ENCODE measurements around the gene XKR8.
"Not testable (repeated sequence)": the region's sequence is repeated elsewhere in the genome, so short reads cannot be mapped to it uniquely, and the experiment has no call there.

The XKR8 gene

GRCh38 chr1:27990920-27991537, 31.3 kb downstream of the XKR8 start:
- DNase-seq (ENCODE audit: low read depth), result no peak

- no peak for DNase-seq (ENCODE audit: low read depth)
These were observed 32.5 kb downstream of the XKR8 start for GRCh38 chr1:27992276-27992675.

GRCh38 chr1:27993241-27993640, 33.5 kb downstream of the XKR8 start:
- DNase-seq (ENCODE audit: low read depth), result no peak

- no peak for DNase-seq (ENCODE audit: low read depth)
These were observed 34.3 kb downstream of the XKR8 start for GRCh38 chr1:27994060-27994459.

- not testable (repeated sequence) for DNase-seq (ENCODE audit: low read depth)
These were observed 34.8 kb downstream of the XKR8 start for GRCh38 chr1:27994526-27994925.

GRCh38 chr1:27999055-27999454, 39.3 kb downstream of the XKR8 start:
- DNase-seq (ENCODE audit: low read depth), result no peak

GRCh38 chr1:28002600-28002999, 42.8 kb downstream of the XKR8 start:
- DNase-seq (ENCODE audit: low read depth), result no peak

GRCh38 chr1:28003117-28003516, 43.3 kb downstream of the XKR8 start:
- not testable (repeated sequence) for DNase-seq (ENCODE audit: low read depth)

- DNase-seq (ENCODE audit: low read depth), result no peak
These were observed 51.2 kb downstream of the XKR8 start for GRCh38 chr1:28010969-28011368.

All from fibroblast of gingiva (primary cell).